Measurements from ENCODE around the gene TRIP10. TPM values are rescaled to one million over a fixed set of nuclear protein-coding genes. Genes with fewer than 3 reads are reported as not detected.
"Not testable (repeated sequence)": the region's sequence is repeated elsewhere in the genome, so short reads cannot be mapped to it uniquely, and the experiment has no call there.

Gene TRIP10
- total RNA-seq: 8.3 TPM

GRCh38 chr19:6739390-6739882 lies at the start of gene TRIP10:
Gene TRIP10 (plus strand): TSS chr19:6739680. CDS start chr19:6739762, 82 bp downstream.
- DNase-seq (ENCODE audit: low read depth in 2 of 3, low spot score in 2 of 3): peak; percentile 73 to 85 (median 76)

GRCh38 chr19:6690160-6690885 lies 49.2 kb upstream of the TRIP10 start:
- no peak for DNase-seq (ENCODE audit: low read depth in 2 of 3, low spot score in 2 of 3)

- no peak for DNase-seq (ENCODE audit: low read depth in 2 of 3, low spot score in 2 of 3)
Measured at GRCh38 chr19:6691342-6691741, 48.1 kb upstream of the TRIP10 start.

GRCh38 chr19:6692027-6692426 lies 47.5 kb upstream of the TRIP10 start:
- no peak for DNase-seq (ENCODE audit: low read depth in 2 of 3, low spot score in 2 of 3)

GRCh38 chr19:6693056-6693471 lies 46.4 kb upstream of the TRIP10 start:
- DNase-seq (ENCODE audit: low read depth in 2 of 3, low spot score in 2 of 3): no peak

GRCh38 chr19:6693681-6694080 lies 45.8 kb upstream of the TRIP10 start:
- no peak for DNase-seq (ENCODE audit: low read depth in 2 of 3, low spot score in 2 of 3)

GRCh38 chr19:6694147-6694815 lies 45.2 kb upstream of the TRIP10 start:
- no peak for DNase-seq (ENCODE audit: low read depth in 2 of 3, low spot score in 2 of 3)

- no peak for DNase-seq (ENCODE audit: low read depth in 2 of 3, low spot score in 2 of 3)
Measured at GRCh38 chr19:6696239-6696820, 43.1 kb upstream of the TRIP10 start.

- DNase-seq (ENCODE audit: low read depth in 2 of 3, low spot score in 2 of 3): no peak
Measured at GRCh38 chr19:6697291-6697690, 42.2 kb upstream of the TRIP10 start.

GRCh38 chr19:6699935-6700334 lies 39.5 kb upstream of the TRIP10 start:
- no peak for DNase-seq (ENCODE audit: low read depth in 2 of 3, low spot score in 2 of 3)

- no peak for DNase-seq (ENCODE audit: low read depth in 2 of 3, low spot score in 2 of 3)
Measured at GRCh38 chr19:6700586-6701316, 38.7 kb upstream of the TRIP10 start.

GRCh38 chr19:6705931-6706632 lies 33.4 kb upstream of the TRIP10 start:
- no peak for DNase-seq (ENCODE audit: low read depth in 2 of 3, low spot score in 2 of 3)

GRCh38 chr19:6706633-6706958 lies 32.9 kb upstream of the TRIP10 start:
- no peak for DNase-seq (ENCODE audit: low read depth in 2 of 3, low spot score in 2 of 3)

- DNase-seq (ENCODE audit: low read depth in 2 of 3, low spot score in 2 of 3): no peak
Measured at GRCh38 chr19:6707011-6707657, 32.3 kb upstream of the TRIP10 start.

- no peak for DNase-seq (ENCODE audit: low read depth in 2 of 3, low spot score in 2 of 3)
Measured at GRCh38 chr19:6707658-6708018, 31.8 kb upstream of the TRIP10 start.

GRCh38 chr19:6708346-6708745 lies 31.1 kb upstream of the TRIP10 start:
- DNase-seq (ENCODE audit: low read depth in 2 of 3, low spot score in 2 of 3): no peak

GRCh38 chr19:6708913-6709312 lies 30.6 kb upstream of the TRIP10 start:
- DNase-seq (ENCODE audit: low read depth in 2 of 3, low spot score in 2 of 3): not testable (repeated sequence)

GRCh38 chr19:6709549-6709948 lies 29.9 kb upstream of the TRIP10 start:
- no peak for DNase-seq (ENCODE audit: low read depth in 2 of 3, low spot score in 2 of 3)

- DNase-seq (ENCODE audit: low read depth in 2 of 3, low spot score in 2 of 3): no peak
Measured at GRCh38 chr19:6710273-6711077, 29.0 kb upstream of the TRIP10 start.

GRCh38 chr19:6711078-6711361 lies 28.5 kb upstream of the TRIP10 start:
- DNase-seq (ENCODE audit: low read depth in 2 of 3, low spot score in 2 of 3): no peak

All from hematopoietic multipotent progenitor cell (in vitro differentiated cells).